DND-41 (cell line): ENCODE measurements around the gene ZCCHC24.

ENCODE experiments used
- ATAC-seq: fragments of 200-7000 bp; cut with Tn5 transposase; 3 replicates; pipeline ENCODE4 v1.9.1; 2021; ENCODE audit warnings: low read depth; ENCODE audit not compliant: insufficient read depth
- DNase-seq: peaks from one replicate; pipeline ENCODE4 v3.0.0-alpha.2; 2020
- H2AFZ ChIP-seq: 2 replicates; pipeline ENCODE4 v1.6.0; 2012; ENCODE audit warnings: low read depth, low read length
- H3K27ac ChIP-seq: 2 replicates; pipeline ENCODE4 v1.5.1; 2012; ENCODE audit warnings: low read length, inconsistent platforms
- H3K27me3 ChIP-seq: fragments of 200-600 bp; sonication (generic); 2 replicates; pipeline ENCODE4 v1.6.0; 2012; ENCODE audit warnings: low read length, mild to moderate bottlenecking, inconsistent platforms; ENCODE audit not compliant: insufficient read depth, poor library complexity
- H3K36me3 ChIP-seq: 2 replicates; pipeline ENCODE4 v1.5.1; 2012; ENCODE audit warnings: low read length, inconsistent platforms; ENCODE audit not compliant: insufficient read depth
- H3K4me1 ChIP-seq: 2 replicates; pipeline ENCODE4 v1.5.1; 2012; ENCODE audit warnings: mild to moderate bottlenecking, low read length; ENCODE audit not compliant: insufficient read depth
- H3K4me2 ChIP-seq: 2 replicates; pipeline ENCODE4 v1.6.0; 2012; ENCODE audit warnings: mild to moderate bottlenecking, moderate library complexity, low read length, inconsistent platforms; ENCODE audit not compliant: insufficient read depth
- H3K4me3 ChIP-seq, 2 experiments: fragments of 200-600 bp in 1 of 2; shearing (Covaris generic) in 1 of 2; 2 replicates each; pipeline ENCODE4 v1.5.1; 2012 to 2016; ENCODE audit warnings: inconsistent platforms in 2 of 2, low read length in 2 of 2, mild to moderate bottlenecking in 2 of 2, low read depth in 1 of 2, moderate library complexity in 1 of 2
- H3K79me2 ChIP-seq: 2 replicates; pipeline ENCODE4 v1.6.0; 2012; ENCODE audit warnings: low read length, inconsistent platforms; ENCODE audit not compliant: insufficient read depth
- H3K9ac ChIP-seq: 2 replicates; pipeline ENCODE4 v1.6.0; 2012; ENCODE audit warnings: low read depth, mild to moderate bottlenecking, inconsistent platforms, low read length, moderate library complexity
- H3K9me3 ChIP-seq: 2 replicates; pipeline ENCODE4 v1.5.1; 2012; ENCODE audit warnings: low read length, moderate library complexity, mild to moderate bottlenecking, inconsistent platforms; ENCODE audit not compliant: insufficient read depth, severe bottlenecking
- H4K20me1 ChIP-seq: 2 replicates; pipeline ENCODE4 v1.6.0; 2012; ENCODE audit warnings: low read length; ENCODE audit not compliant: insufficient read depth
- EZH2 ChIP-seq: IDR thresholded peaks from 3 replicates; pipeline ENCODE4 v1.6.1; 2012; ENCODE audit warnings: borderline replicate concordance, low read depth, mild to moderate bottlenecking, moderate library complexity, low read length, inconsistent platforms; ENCODE audit not compliant: severe bottlenecking
- TF ChIP-seq, protein P1 (sequence below): IDR thresholded peaks from 2 replicates; pipeline ENCODE4 v1.5.1; 2012; ENCODE audit warnings: borderline replicate concordance, low read length, moderate library complexity, mild to moderate bottlenecking; ENCODE audit not compliant: poor library complexity, severe bottlenecking; ENCODE audit errors: extremely low read depth

Gene ZCCHC24

DNA sequence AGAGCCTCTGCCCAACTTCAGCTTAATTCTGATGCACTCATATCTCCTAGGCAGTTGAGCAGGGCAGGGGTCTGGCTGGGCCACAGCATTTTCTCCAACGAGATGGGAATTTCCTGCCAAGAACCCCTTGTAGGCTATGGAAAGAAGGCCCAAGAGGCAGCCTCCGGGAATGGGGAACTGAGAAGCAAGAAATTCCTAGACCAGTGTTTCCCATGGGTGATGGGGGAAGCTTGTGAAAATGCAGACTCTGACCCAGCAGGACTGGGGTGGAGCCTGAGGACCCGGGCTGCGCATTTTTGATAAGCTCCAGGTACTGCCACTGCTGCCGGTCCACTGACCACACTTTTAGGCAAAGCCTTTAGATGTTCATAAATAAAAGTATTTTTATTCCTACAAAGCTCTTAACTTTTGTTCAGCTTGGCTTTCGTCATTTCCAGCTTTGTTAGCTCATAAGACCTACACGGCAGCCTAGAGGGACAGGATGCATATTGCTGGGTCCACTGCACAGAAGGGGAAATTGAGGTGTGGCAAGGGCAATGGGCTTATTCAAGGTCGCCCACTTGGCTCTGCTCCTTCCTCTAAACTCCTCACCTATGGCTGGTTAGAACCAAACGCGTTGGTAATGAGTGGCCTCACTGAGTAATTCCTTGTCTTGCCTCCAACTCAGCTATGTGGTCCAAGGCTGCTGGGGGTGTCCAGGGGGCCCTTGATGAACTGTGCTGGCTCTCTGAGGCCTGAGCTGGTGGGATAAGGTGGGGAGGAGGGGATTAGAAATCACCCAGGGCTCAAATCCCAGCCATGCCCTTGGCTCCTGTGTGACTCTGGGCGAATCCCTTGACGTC, 29.5 kb downstream of the ZCCHC24 start:
- Histone ChIP-seq H3K9me3 (no peaks in the 10 kb centered on the region), H3K36me3 (no peaks in the 10 kb centered on the region), H3K27me3 (no peaks in the 10 kb centered on the region), H3K4me3 (no peak overlapping the region), H2AFZ (no peak overlapping the region), H4K20me1 (no peaks in the 10 kb centered on the region), H3K9ac (no peak overlapping the region), H3K79me2 (no peaks in the 10 kb centered on the region), H3K4me1 (no peaks in the 10 kb centered on the region), H3K27ac (no peak overlapping the region), H3K4me2 (no peak overlapping the region)
- TF ChIP-seq EZH2: no peak
- TF ChIP-seq, protein P1, sequence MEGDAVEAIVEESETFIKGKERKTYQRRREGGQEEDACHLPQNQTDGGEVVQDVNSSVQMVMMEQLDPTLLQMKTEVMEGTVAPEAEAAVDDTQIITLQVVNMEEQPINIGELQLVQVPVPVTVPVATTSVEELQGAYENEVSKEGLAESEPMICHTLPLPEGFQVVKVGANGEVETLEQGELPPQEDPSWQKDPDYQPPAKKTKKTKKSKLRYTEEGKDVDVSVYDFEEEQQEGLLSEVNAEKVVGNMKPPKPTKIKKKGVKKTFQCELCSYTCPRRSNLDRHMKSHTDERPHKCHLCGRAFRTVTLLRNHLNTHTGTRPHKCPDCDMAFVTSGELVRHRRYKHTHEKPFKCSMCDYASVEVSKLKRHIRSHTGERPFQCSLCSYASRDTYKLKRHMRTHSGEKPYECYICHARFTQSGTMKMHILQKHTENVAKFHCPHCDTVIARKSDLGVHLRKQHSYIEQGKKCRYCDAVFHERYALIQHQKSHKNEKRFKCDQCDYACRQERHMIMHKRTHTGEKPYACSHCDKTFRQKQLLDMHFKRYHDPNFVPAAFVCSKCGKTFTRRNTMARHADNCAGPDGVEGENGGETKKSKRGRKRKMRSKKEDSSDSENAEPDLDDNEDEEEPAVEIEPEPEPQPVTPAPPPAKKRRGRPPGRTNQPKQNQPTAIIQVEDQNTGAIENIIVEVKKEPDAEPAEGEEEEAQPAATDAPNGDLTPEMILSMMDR: no peak
- ATAC-seq: no peak
- DNase-seq: no peak

DNA sequence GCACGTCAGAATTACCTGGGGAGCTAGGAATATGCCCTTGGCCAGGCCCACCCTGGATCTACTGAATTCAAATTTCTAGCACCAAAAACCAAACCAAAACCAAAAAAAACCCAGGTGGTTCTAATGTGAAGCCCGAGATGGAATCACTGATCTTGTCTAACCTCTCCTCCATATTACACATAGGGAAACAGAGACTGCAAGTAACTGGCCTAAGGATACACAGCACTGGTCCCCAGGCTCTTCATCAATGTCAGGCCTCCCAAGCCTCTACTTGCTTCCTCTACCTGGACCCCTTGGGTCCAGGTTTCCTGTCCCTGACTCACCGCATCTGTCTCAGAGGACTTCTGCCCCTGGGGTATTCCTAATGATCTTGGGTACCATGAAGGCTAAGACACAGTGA, 30.7 kb downstream of the ZCCHC24 start:
- H3K27ac ChIP-seq: no peak overlapping the region
- no peak overlapping the region for H3K4me2 ChIP-seq
- ATAC-seq (no peak), DNase-seq (no peak)
- H3K4me1 ChIP-seq: no peaks in the 10 kb centered on the region
- H3K9me3 ChIP-seq: no peaks in the 10 kb centered on the region
- H4K20me1 ChIP-seq: peaks cover 3% of the 10 kb centered on the region; the same call in 1 of the 2 replicates
- no peaks in the 10 kb centered on the region for H3K27me3 ChIP-seq
- no peaks in the 10 kb centered on the region for H3K79me2 ChIP-seq
- H3K9ac ChIP-seq: no peak overlapping the region
- H3K4me3 ChIP-seq: no peak overlapping the region
- H2AFZ ChIP-seq: no peak overlapping the region
- no peak for TF ChIP-seq EZH2
- TF ChIP-seq, protein P1: no peak
- H3K36me3 ChIP-seq: no peaks in the 10 kb centered on the region

DNA sequence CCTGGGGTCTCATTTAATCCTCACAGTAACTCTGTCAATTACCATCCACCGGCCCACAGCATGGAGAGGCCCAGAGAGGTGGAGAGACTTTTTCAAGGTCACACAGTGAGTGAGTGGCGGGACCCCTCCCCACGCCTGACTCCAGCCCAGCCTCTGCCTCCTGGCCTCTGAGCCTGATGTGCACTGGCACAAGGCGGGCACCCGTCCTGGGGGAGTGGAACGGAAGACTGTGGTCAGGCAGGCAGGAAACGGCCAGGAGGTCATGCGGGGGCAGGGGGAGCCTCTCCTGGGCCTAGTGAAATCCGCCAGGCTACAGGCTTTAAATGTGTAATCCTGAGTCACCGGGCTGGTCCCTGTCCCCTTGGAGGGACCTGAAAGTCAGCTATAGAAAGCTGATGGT, 32.2 kb downstream of the ZCCHC24 start:
- Histone ChIP-seq H3K27ac (no peak overlapping the region), H3K9ac (no peak overlapping the region), H3K4me2 (no peak overlapping the region), H3K36me3 (no peaks in the 10 kb centered on the region), H3K4me3 (no peak overlapping the region), H3K79me2 (no peaks in the 10 kb centered on the region), H3K4me1 (no peaks in the 10 kb centered on the region), H4K20me1 (peaks cover 3% of the 10 kb centered on the region; the same call in 1 of the 2 replicates), H2AFZ (no peak overlapping the region), H3K9me3 (no peaks in the 10 kb centered on the region), H3K27me3 (no peaks in the 10 kb centered on the region)
- no peak for ATAC-seq
- TF ChIP-seq EZH2: no peak
- TF ChIP-seq, protein P1: no peak
- DNase-seq: no peak
